Body of pancreas (tissue), 4 donors: ENCODE data around the gene LTBP1. TPM values are rescaled to one million over a fixed set of nuclear protein-coding genes. Genes with fewer than 3 reads are reported as not detected.

Experiments
- ATAC-seq: fragments of 150-250 bp; one replicate; pipeline ENCODE4 v1.9.1; 2016
- DNase-seq, 4 donors: peaks; one replicate each; pipeline ENCODE4 v3.0.0-alpha.2; 2019
- H3K27ac ChIP-seq, 4 donors: fragments of 200-600 bp; sonication (generic); 1 replicate in 3 of 4; 2 replicates in 1 of 4; pipeline versions ENCODE4 v1.5.1 to v1.6.1; 2016 to 2019; ENCODE audit warnings: mild to moderate bottlenecking in 1 of 4, mixed read lengths in 1 of 4, moderate library complexity in 1 of 4
- H3K27me3 ChIP-seq, 2 donors: fragments of 200-600 bp; sonication (generic); one replicate each; pipeline ENCODE4 v1.6.0; 2016; ENCODE audit warnings: mild to moderate bottlenecking in 1 of 2
- H3K36me3 ChIP-seq, 2 donors: fragments of 200-600 bp; sonication (generic); replicated peaks in 1 of 2; 2 replicates each; pipeline ENCODE4 v1.5.1; 2016; ENCODE audit warnings: low read depth in 2 of 2; ENCODE audit not compliant: insufficient read depth in 1 of 2
- H3K4me1 ChIP-seq: fragments of 200-600 bp; sonication (generic); one replicate; pipeline ENCODE4 v1.6.0; 2016
- H3K4me3 ChIP-seq, 2 donors: fragments of 200-600 bp; sonication (generic); 1 replicate in 1 of 2; 2 replicates in 1 of 2; pipeline ENCODE4 v1.5.1; 2016 to 2019
- H3K9me3 ChIP-seq, 3 donors: fragments of 200-600 bp; sonication (generic); 1 replicate in 2 of 3; 2 replicates in 1 of 3; pipeline ENCODE4 v1.5.1; 2016
- CTCF ChIP-seq, 7 experiments: fragments of 450-650 bp in 4 of 7; fragments of 200-600 bp in 3 of 7; sonication (generic) in 3 of 7; IDR thresholded peaks; one replicate each; pipeline ENCODE4 v1.5.1; 2016 to 2019; ENCODE audit warnings: antibody characterized with exemption in 7 of 7
- POLR2A ChIP-seq, 3 donors: fragments of 450-650 bp; IDR thresholded peaks; one replicate each; pipeline ENCODE4 v1.6.1; 2016; ENCODE audit warnings: antibody characterized with exemption in 3 of 3, mild to moderate bottlenecking in 2 of 3
- WGBS, 2 donors: methylation state at CpG; one replicate each; pipeline ENCODE4 v1.1.5; 2017; 5-methylcytosine and 5-hydroxymethylcytosine counted together
- intact Hi-C: fragments of 100-400 bp; cut with DNase I; formaldehyde crosslinking; loops from one replicate; pipeline ENCODE4 v1.15.1; 2023
- total RNA-seq, 2 donors: library from RNA; depleted of rRNA; stranded (reverse); fragments of >200 nt; gene quantifications; one replicate each; pipeline ENCODE4 v1.1.0, GENCODE V29; 2016

LTBP1 gene
- total RNA-seq, 2 donors from 2014 or later, result 8.8 to 10.2 TPM

- Histone ChIP-seq H3K4me1 (no peaks in the 10 kb centered on the region), H3K27ac (no peak overlapping the region), H3K27me3 (no peaks in the 10 kb centered on the region), H3K4me3 (no peak overlapping the region), H3K9me3 (no peaks in the 10 kb centered on the region), H3K36me3 (no peaks in the 10 kb centered on the region)
- intact Hi-C loops, result no loop called here
- ATAC-seq (no peak), DNase-seq (no peak)
- 91 to 92% methylated on average over 4 of the region's 4 CpGs for WGBS, 2 donors
- TF ChIP-seq POLR2A (IDR thresholded peaks at IDR 0.05) (no peak), CTCF (IDR thresholded peaks at IDR 0.05) (no peak)
Measured at GRCh38 chr2:33246432-33246831, 299.7 kb downstream of the LTBP1 start.

GRCh38 chr2:33247365-33247764 is 300.6 kb downstream of the LTBP1 start:
- no peaks in the 10 kb centered on the region for H3K27me3 ChIP-seq
- WGBS, 2 donors, result 56 to 85% methylated on average over 1 of the region's 1 CpG
- ATAC-seq (no peak), DNase-seq (no peak)
- TF ChIP-seq CTCF (IDR thresholded peaks at IDR 0.05) (no peak), POLR2A (IDR thresholded peaks at IDR 0.05) (no peak)
- no peak overlapping the region for H3K4me3 ChIP-seq
- H3K4me1 ChIP-seq, result no peaks in the 10 kb centered on the region
- intact Hi-C loops, result no loop called here
- no peaks in the 10 kb centered on the region for H3K9me3 ChIP-seq
- no peak overlapping the region for H3K27ac ChIP-seq
- no peaks in the 10 kb centered on the region for H3K36me3 ChIP-seq

GRCh38 chr2:33250417-33251029 is 303.8 kb downstream of the LTBP1 start:
- Histone ChIP-seq H3K36me3 (no peaks in the 10 kb centered on the region), H3K4me1 (no peaks in the 10 kb centered on the region), H3K27ac (no peak overlapping the region), H3K9me3 (no peaks in the 10 kb centered on the region), H3K27me3 (no peaks in the 10 kb centered on the region), H3K4me3 (no peak overlapping the region)
- ATAC-seq (no peak), DNase-seq (no peak)
- intact Hi-C loops, result no loop called here
- TF ChIP-seq POLR2A (IDR thresholded peaks at IDR 0.05) (no peak), CTCF (IDR thresholded peaks at IDR 0.05) (no peak)
- WGBS, 2 donors, result 80 to 87% methylated on average over 1 to 5 of the region's 5 CpGs

- Histone ChIP-seq H3K36me3 (no peaks in the 10 kb centered on the region), H3K27ac (no peak overlapping the region), H3K9me3 (no peaks in the 10 kb centered on the region), H3K4me3 (no peak overlapping the region), H3K4me1 (no peaks in the 10 kb centered on the region), H3K27me3 (no peaks in the 10 kb centered on the region)
- intact Hi-C loops, result no loop called here
- WGBS, 2 donors, result 88 to 89% methylated on average over 6 of the region's 6 CpGs
- ATAC-seq, result no peak
- TF ChIP-seq POLR2A (IDR thresholded peaks at IDR 0.05), result no peak
- no peak for TF ChIP-seq CTCF (IDR thresholded peaks at IDR 0.05)
- DNase-seq, result no peak
Measured at GRCh38 chr2:33256162-33256755, 309.5 kb downstream of the LTBP1 start.

- TF ChIP-seq CTCF (IDR thresholded peaks at IDR 0.05) (no peak), POLR2A (IDR thresholded peaks at IDR 0.05) (no peak)
- H3K36me3 ChIP-seq, result no peaks in the 10 kb centered on the region
- H3K27me3 ChIP-seq, result no peaks in the 10 kb centered on the region
- H3K27ac ChIP-seq, result no peak overlapping the region
- no peaks in the 10 kb centered on the region for H3K9me3 ChIP-seq
- DNase-seq (no peak), ATAC-seq (no peak)
- H3K4me1 ChIP-seq, result no peaks in the 10 kb centered on the region
- intact Hi-C loops, result no loop called here
- H3K4me3 ChIP-seq, result no peak overlapping the region
- 62 to 67% methylated on average over 4 of the region's 4 CpGs for WGBS, 2 donors
Measured at GRCh38 chr2:33258387-33258786, 311.6 kb downstream of the LTBP1 start.
